Superior temporal gyrus (tissue), 1 donor: ENCODE measurements around the gene LPIN1.
A peak's percentile ranks its signal among the peaks of the same experiment; 100 is the strongest.
"Not testable (repeated sequence)": the region's sequence is repeated elsewhere in the genome, so short reads cannot be mapped to it uniquely, and the experiment has no call there.

ENCODE experiments used
- DNase-seq: peaks from one replicate; pipeline ENCODE4 v3.0.0-alpha.2; 2016; ENCODE audit errors: extremely low spot score

Gene LPIN1

GRCh38 chr2:11715987-11716652, 30.3 kb upstream of the LPIN1 start:
- DNase-seq, result no peak

- no peak for DNase-seq
These were observed 29.6 kb upstream of the LPIN1 start for GRCh38 chr2:11716689-11717321.

DNA sequence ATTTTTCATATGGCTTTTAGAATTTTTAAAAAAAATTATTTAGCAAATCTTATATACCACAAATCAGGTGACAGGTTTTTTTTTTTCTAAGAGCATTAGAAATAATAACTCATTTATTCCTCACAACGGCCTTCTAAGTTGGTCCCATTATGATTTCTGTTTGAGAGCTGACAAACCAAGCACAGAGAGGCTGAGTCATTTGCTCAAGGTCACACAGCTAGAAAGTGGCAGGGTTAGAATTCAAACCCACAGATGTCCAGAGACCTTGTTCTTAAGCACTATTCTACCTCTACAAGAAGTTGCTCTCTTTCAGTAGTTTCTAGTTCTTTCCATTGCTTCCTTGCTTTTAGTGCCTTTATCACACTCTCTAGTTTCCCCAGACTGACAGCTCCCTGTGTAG, 28.8 kb upstream of the LPIN1 start:
- DNase-seq, result no peak

GRCh38 chr2:11718606-11719005, 27.8 kb upstream of the LPIN1 start:
- no peak for DNase-seq

DNA sequence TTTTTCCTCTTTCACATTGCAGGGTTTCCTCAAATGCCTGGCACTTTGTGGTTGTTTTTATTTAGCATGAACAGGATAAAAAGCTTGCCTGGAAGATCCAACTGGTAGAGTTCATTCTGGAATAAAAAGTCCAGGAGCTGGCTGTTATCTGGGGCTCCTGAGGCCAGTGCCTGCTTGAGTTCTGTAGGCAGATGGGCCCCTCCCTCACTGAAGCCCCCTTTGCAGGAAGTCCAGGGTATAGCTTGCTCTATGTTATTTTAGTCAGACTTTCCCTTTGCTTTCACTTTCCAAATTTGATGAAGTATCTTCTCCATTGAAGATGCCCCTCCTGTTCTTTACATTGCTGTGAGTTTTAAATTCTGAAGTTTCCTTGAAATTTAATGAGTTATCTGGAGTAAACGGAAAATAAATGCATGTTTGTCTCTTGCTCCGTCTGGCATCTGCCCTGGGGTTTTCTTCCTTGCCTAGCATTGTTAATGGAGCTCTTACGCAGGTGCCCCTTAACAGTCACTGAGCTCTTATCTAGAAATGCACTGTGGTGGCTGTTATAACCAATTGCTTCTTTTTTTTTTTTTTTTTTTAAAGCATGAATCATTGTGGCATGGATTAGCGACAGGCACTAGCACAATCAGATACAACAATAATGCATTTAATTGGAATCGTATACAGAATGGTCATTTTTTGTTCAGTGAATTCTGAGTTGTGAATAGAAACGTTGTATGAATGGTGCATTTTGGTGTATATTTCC, 27.0 kb upstream of the LPIN1 start:
- no peak for DNase-seq

- no peak for DNase-seq
These were observed 25.7 kb upstream of the LPIN1 start for GRCh38 chr2:11720752-11721151.

DNA sequence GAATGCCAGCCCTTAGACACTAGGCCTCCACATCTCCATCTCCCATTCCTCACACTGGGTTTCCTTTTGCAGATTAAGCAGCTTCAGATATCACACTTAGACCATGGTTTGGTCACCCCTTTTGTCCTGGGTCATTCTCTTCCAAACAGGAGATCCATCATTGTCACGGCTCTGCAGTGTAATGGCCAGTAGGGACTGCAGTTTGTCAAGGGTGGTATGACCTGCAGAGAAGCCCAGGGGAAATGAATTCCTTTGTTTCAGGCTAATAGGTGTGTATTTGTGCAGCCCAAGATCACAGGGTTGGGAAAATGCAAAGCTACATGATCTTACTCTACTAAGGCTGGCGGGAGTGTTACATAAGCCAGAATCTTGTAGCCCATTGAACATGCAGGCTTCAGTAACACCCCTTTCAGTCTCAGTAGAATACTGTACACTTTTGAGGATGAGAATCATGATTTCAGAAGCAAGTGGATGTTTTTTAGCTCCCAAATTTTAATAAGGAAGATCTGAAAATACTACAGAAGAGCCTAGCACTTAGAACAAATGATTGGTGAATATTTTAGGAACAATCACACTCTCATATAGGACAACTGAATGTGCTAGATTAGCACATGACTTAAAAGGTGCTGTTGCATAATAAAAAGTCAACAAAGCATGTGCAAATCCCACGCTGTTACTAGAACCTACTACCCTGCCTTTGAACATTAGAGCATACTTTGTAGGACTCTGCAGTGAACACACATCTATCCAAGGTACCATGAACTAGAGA, 24.0 kb upstream of the LPIN1 start:
- DNase-seq, result no peak

GRCh38 chr2:11723061-11723371, 23.4 kb upstream of the LPIN1 start:
- DNase-seq, result no peak

DNA sequence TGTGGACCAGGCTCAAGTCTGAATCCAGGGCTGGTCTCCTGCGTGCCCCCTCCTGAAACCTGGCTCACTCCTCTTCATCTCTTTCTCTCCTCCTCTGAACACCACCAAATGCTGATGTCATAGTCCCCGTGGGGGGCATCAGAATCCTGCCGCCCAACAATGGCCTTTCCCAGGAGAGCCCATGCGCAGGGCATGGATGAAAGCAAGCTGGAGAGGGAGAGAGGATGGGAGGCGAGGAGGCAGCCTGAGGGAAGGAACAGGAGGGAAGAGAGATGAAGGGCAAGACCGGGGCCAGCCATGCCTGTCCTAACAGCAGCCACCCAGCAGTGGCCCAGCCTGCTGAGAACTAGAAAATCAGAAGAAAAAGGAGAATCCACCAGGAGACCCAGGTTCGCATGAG, 22.3 kb upstream of the LPIN1 start:
- DNase-seq, result no peak

- DNase-seq, result no peak
These were observed 20.0 kb upstream of the LPIN1 start for GRCh38 chr2:11726384-11726783.

DNA sequence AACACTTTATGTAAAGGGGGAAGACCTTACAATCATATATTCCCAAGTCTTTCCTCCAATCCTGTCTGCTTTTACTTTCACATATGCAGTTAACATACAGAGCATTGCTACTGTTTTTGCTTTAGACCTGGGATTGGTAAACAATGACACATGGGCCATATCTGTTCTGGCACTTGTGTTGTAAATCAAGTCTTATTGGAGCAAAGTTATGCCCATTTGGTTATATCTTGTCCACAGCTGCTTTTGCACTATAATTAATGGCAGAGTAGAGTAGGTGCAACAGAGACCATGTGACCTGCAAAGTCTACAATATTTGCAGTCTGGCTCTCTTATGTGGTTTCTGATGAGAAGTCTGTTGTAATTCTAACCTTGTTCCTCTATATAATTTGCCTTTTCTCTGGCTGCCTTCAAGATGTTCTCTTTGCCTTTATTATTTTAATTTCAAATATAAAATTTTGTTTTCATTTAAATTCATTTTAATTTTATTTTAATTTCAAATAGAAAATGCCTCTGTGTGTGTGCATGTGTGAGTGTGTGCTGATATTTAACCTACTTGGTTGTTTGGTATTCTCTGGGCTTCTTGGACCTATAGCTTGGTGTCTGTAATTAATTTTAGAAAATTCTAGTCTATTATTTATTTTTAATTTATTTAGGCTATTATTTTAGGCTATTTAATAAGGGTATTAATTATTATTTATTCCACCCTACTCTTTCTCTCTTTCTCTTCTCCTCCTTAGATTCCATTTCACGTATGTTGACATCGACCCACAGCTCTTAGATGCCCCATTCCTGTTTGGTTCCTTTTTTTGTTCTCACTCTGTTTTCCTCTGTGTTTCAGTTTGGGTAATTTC, 16.8 kb upstream of the LPIN1 start:
- no peak for DNase-seq

DNA sequence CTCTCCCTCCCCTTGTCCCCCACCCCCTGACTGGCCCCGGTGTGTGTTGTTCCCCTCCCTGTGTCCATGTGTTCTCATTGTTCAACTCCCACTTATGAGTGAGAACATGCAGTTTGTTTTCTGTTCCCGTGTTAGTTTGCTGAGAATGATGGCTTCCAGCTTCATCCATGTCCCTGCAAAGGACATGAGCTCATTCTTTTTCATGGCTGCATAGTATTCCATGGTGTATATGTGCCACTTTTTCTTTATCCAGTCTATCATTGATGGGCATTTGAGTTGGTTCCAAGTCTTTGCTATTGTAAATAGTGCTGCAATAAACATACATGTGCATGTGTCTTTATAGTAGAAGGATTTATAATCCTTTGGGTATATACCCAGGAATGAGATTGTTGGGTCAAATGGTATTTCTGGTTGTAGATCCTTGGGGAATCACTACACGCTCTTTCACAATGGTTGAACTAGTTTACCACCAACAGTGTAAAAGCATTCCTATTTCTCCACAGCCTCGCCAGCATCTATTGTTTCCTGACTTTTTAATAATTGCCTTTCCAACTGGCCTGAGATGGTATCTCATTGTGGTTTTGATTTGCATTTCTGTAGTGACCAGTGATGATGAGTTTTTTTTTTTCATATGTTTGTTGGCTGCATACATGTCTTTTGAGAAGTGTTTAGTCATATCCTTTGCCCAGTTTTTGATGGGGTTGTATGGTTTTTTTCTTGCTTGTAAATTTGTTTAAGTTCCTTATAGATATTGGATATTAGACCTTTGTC, 15.0 kb upstream of the LPIN1 start:
- DNase-seq, result not testable (repeated sequence)

GRCh38 chr2:11732587-11732986, 13.8 kb upstream of the LPIN1 start:
- DNase-seq, result no peak

DNA sequence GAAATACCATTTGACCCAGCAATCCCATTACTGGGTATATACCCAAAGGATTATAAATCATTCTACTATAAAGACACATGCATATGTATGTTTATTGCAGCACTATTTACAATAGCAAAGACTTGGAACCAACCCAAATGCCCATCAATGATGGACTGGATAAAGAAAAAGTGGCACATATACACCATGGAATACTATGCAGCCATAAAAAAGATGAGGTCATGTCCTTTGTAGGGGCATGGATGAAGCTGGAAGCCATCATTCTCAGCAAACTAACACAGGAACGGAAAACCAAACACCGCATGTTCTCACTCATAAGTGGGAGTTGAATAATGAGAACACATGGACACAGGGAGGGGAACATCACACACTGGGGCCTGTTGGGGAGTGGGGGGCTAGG, 8.6 kb upstream of the LPIN1 start:
- DNase-seq, result not testable (repeated sequence)

GRCh38 chr2:11738589-11739436, 7.6 kb upstream of the LPIN1 start:
- peak; percentile 29 for DNase-seq

- DNase-seq, result no peak
These were observed 5.7 kb upstream of the LPIN1 start for GRCh38 chr2:11740723-11741122.

- no peak for DNase-seq
These were observed 4.1 kb upstream of the LPIN1 start for GRCh38 chr2:11742317-11742701.

DNA sequence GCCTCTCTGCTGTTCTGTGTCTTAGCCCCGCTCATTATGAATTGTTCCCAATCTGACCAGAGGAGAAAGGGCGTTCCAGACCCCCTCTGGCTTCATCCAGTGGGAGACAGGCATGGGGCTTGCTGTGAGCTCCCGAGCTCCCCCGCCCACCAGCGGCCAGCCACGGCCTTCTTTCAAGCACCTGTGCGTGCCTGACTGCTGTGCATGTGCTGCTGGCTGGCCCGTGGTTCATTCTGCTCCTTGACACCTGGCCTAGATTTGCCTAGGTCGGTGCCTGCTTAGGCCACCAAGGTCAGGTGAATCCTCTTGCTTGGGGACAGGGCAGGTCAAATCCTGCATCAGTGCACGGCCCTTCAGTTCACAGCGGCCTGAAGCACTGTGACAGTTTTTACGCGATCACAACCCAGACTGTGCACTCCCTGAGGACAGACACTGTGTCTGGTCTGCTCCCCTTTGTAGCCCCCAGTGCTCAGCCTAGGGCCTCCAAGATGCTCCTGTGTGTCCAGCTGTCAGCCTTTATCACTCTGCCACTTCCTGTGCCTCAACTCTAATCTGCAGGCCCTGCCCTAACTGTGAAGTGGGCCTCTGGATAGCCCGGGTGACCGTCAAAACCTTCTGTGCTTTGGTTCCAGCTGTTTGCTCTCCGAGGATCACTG, 3.6 kb upstream of the LPIN1 start:
- no peak for DNase-seq

GRCh38 chr2:11743366-11743765, 3.1 kb upstream of the LPIN1 start:
- no peak for DNase-seq
